NCI-H526 (cell line): ENCODE results near the gene OCA2.
"Not testable (repeated sequence)": the region's sequence is repeated elsewhere in the genome, so short reads cannot be mapped to it uniquely, and the experiment has no call there.

Experiments used
- DNase-seq, 2 experiments: peaks; one replicate each; lab custom pipeline; 2025; lab: John Stamatoyannopoulos, UW

OCA2 gene

GRCh38 chr15:27768732-27769475 lies 330.2 kb downstream of the OCA2 start:
- no peak for DNase-seq

GRCh38 chr15:27767918-27768640 lies 331.0 kb downstream of the OCA2 start:
- no peak for DNase-seq

- DNase-seq = not testable (repeated sequence)
Measured at GRCh38 chr15:27767430-27767829, 331.7 kb downstream of the OCA2 start.

GRCh38 chr15:27764339-27764738 lies 334.8 kb downstream of the OCA2 start:
- DNase-seq = no peak

GRCh38 chr15:27763514-27763913 lies 335.6 kb downstream of the OCA2 start:
- no peak for DNase-seq

- no peak for DNase-seq
Measured at GRCh38 chr15:27762471-27762870, 336.6 kb downstream of the OCA2 start.

GRCh38 chr15:27757052-27757451 lies 342.1 kb downstream of the OCA2 start:
- no peak for DNase-seq

GRCh38 chr15:27752691-27753090 lies 346.4 kb downstream of the OCA2 start:
- DNase-seq = no peak

- DNase-seq = no peak
Measured at GRCh38 chr15:27747997-27748396, 351.1 kb downstream of the OCA2 start.

- no peak for DNase-seq
Measured at GRCh38 chr15:27746401-27746955, 352.6 kb downstream of the OCA2 start.

GRCh38 chr15:27744641-27745040 lies 354.5 kb downstream of the OCA2 start:
- DNase-seq = no peak

- DNase-seq = no peak
Measured at GRCh38 chr15:27743638-27744037, 355.5 kb downstream of the OCA2 start.

- no peak for DNase-seq
Measured at GRCh38 chr15:27742751-27743477, 356.2 kb downstream of the OCA2 start.

GRCh38 chr15:27741226-27741860 lies 357.8 kb downstream of the OCA2 start:
- DNase-seq = no peak

- no peak for DNase-seq
Measured at GRCh38 chr15:27734785-27735495, 364.2 kb downstream of the OCA2 start.

- no peak for DNase-seq
Measured at GRCh38 chr15:27731776-27732175, 367.3 kb downstream of the OCA2 start.

- no peak for DNase-seq
Measured at GRCh38 chr15:27730868-27731267, 368.2 kb downstream of the OCA2 start.

- no peak for DNase-seq
Measured at GRCh38 chr15:27725731-27726130, 373.4 kb downstream of the OCA2 start.

- peak; percentile 38 to 75 for DNase-seq
Measured at GRCh38 chr15:27723821-27724220, 375.3 kb downstream of the OCA2 start.

- DNase-seq = no peak
Measured at GRCh38 chr15:27722102-27722501, 377.0 kb downstream of the OCA2 start.

GRCh38 chr15:27714675-27715074 lies 384.4 kb downstream of the OCA2 start:
- no peak for DNase-seq
